Mesenchymal stem cell (in vitro differentiated cells and primary cell): ENCODE measurements around the gene FBXW4.

ENCODE experiments used
- DNase-seq: peaks from one replicate; pipeline ENCODE4 v3.0.0-alpha.2; 2013
- H2AFZ ChIP-seq: one replicate; pipeline ENCODE4 v1.6.1; 2013; ENCODE audit warnings: low read depth, mild to moderate bottlenecking, control low read depth, inconsistent platforms, low read length, moderate library complexity
- H2AK5ac ChIP-seq: 2 replicates; pipeline ENCODE4 v1.6.1; 2013; ENCODE audit warnings: low read length, moderate library complexity, mild to moderate bottlenecking, inconsistent platforms; ENCODE audit not compliant: severe bottlenecking
- H2BK120ac ChIP-seq: one replicate; pipeline ENCODE4 v1.6.1; 2013; ENCODE audit warnings: low read depth, mild to moderate bottlenecking, inconsistent platforms, low read length, moderate library complexity
- H2BK12ac ChIP-seq, 2 experiments: one replicate each; pipeline ENCODE4 v1.6.1; 2013; ENCODE audit warnings: inconsistent platforms in 2 of 2, low read length in 2 of 2, mild to moderate bottlenecking in 2 of 2, moderate library complexity in 2 of 2, control low read depth in 1 of 2
- H2BK15ac ChIP-seq: one replicate; pipeline ENCODE4 v1.6.1; 2013; ENCODE audit warnings: mild to moderate bottlenecking, low read depth, inconsistent platforms; ENCODE audit not compliant: poor library complexity, severe bottlenecking
- H2BK5ac ChIP-seq: 2 replicates; pipeline ENCODE4 v1.6.1; 2013; ENCODE audit warnings: low read depth, mild to moderate bottlenecking, low read length, control low read depth, inconsistent platforms; ENCODE audit not compliant: poor library complexity, severe bottlenecking
- H3K14ac ChIP-seq, 2 experiments: one replicate each; pipeline ENCODE4 v1.6.1; 2013; ENCODE audit warnings: inconsistent platforms in 2 of 2, low read length in 2 of 2, control low read depth in 1 of 2, mild to moderate bottlenecking in 1 of 2, moderate library complexity in 1 of 2
- H3K18ac ChIP-seq, 2 experiments: one replicate each; pipeline ENCODE4 v1.6.1; 2013; ENCODE audit warnings: inconsistent platforms in 2 of 2, low read length in 2 of 2, control low read depth in 1 of 2, low read depth in 1 of 2, mild to moderate bottlenecking in 1 of 2
- H3K23ac ChIP-seq, 2 experiments: one replicate each; pipeline ENCODE4 v1.6.1; 2013; ENCODE audit warnings: inconsistent platforms in 2 of 2, low read length in 2 of 2, mild to moderate bottlenecking in 2 of 2, moderate library complexity in 2 of 2, control low read depth in 1 of 2
- H3K27ac ChIP-seq: 2 replicates; pipeline ENCODE4 v1.5.1; 2013; ENCODE audit warnings: mild to moderate bottlenecking, moderate library complexity, low read length, control low read depth, inconsistent platforms; ENCODE audit not compliant: poor library complexity, severe bottlenecking
- H3K27me3 ChIP-seq, 2 experiments: 2 replicates each; pipeline versions ENCODE4 v1.6.1 to v1.7.0; 2013; ENCODE audit warnings: low read length in 2 of 2, mild to moderate bottlenecking in 2 of 2, moderate library complexity in 2 of 2, control low read depth in 1 of 2, inconsistent platforms in 1 of 2; ENCODE audit not compliant: control insufficient read depth in 1 of 2, insufficient read depth in 1 of 2
- H3K36me3 ChIP-seq, 2 experiments: 2 replicates each; pipeline versions ENCODE4 v1.6.1 to v1.7.0; 2013; ENCODE audit warnings: low read length in 2 of 2, control low read depth in 1 of 2, inconsistent platforms in 1 of 2, low read depth in 1 of 2, mild to moderate bottlenecking in 1 of 2; ENCODE audit not compliant: insufficient read depth in 2 of 2, control insufficient read depth in 1 of 2
- H3K4ac ChIP-seq, 2 experiments: one replicate each; pipeline ENCODE4 v1.6.1; 2013; ENCODE audit warnings: inconsistent platforms in 2 of 2, low read length in 2 of 2, mild to moderate bottlenecking in 2 of 2, moderate library complexity in 2 of 2, control low read depth in 1 of 2, low read depth in 1 of 2
- H3K4me1 ChIP-seq: 2 replicates; pipeline ENCODE4 v1.6.1; 2013; ENCODE audit warnings: low read depth, low read length, control low read depth; ENCODE audit not compliant: control insufficient read depth, insufficient read depth
- H3K4me2 ChIP-seq: 2 replicates; pipeline ENCODE4 v1.6.1; 2013; ENCODE audit warnings: low read length, mild to moderate bottlenecking, inconsistent platforms; ENCODE audit not compliant: poor library complexity, severe bottlenecking
- H3K4me3 ChIP-seq, 2 experiments: 2 replicates each; pipeline versions ENCODE4 v1.5.1 to v1.7.0; 2013; ENCODE audit warnings: low read length in 2 of 2, mild to moderate bottlenecking in 2 of 2, control low read depth in 1 of 2, low read depth in 1 of 2; ENCODE audit not compliant: insufficient read depth in 1 of 2
- H3K79me1 ChIP-seq: replicated peaks from 2 replicates; pipeline ENCODE4 v1.6.1; 2013; ENCODE audit warnings: mild to moderate bottlenecking, control low read depth, low read length, inconsistent platforms; ENCODE audit not compliant: poor library complexity, severe bottlenecking
- H3K9ac ChIP-seq: 2 replicates; pipeline ENCODE4 v1.7.0; 2013; ENCODE audit warnings: mild to moderate bottlenecking, low read length, moderate library complexity
- H3K9me3 ChIP-seq: 2 replicates; pipeline ENCODE4 v1.7.0; 2013; ENCODE audit warnings: mild to moderate bottlenecking, low read length; ENCODE audit not compliant: control insufficient read depth
- H4K8ac ChIP-seq: one replicate; pipeline ENCODE4 v1.6.1; 2013; ENCODE audit warnings: inconsistent platforms, mild to moderate bottlenecking, low read length, moderate library complexity
- H4K91ac ChIP-seq: one replicate; pipeline ENCODE4 v1.6.1; 2013; ENCODE audit warnings: mild to moderate bottlenecking, low read length, inconsistent platforms
- WGBS: methylation state at CpG from one replicate; pipeline ENCODE4 v1.1.7; 2013; ENCODE audit warnings: mixed read lengths; 5-methylcytosine and 5-hydroxymethylcytosine counted together

FBXW4 gene

GRCh38 chr10:101691081-101691480, 3.9 kb downstream of the FBXW4 start:
- H3K4me2 ChIP-seq, result no peak overlapping the region
- H3K27me3 ChIP-seq, result no peaks in the 10 kb centered on the region
- H2AK5ac ChIP-seq, result no peak overlapping the region
- no peak overlapping the region for H3K14ac ChIP-seq
- no peak overlapping the region for H4K8ac ChIP-seq
- H2BK120ac ChIP-seq, result no peak overlapping the region
- peaks cover 27% of the 10 kb centered on the region for H3K79me1 ChIP-seq
- no peaks in the 10 kb centered on the region for H3K9me3 ChIP-seq
- peak overlapping the region in 1 of 2 experiments; percentile 32 for H3K18ac ChIP-seq
- no peak overlapping the region for H3K23ac ChIP-seq
- no peak overlapping the region for H3K4ac ChIP-seq
- no peak overlapping the region for H2BK12ac ChIP-seq
- no peak overlapping the region for H4K91ac ChIP-seq
- peaks cover 0 to 5% of the 10 kb centered on the region in 2 experiments for H3K36me3 ChIP-seq
- no peak overlapping the region for H3K9ac ChIP-seq
- no peak for DNase-seq
- no peak overlapping the region for H3K27ac ChIP-seq
- no peak overlapping the region for H2BK15ac ChIP-seq
- WGBS, result 82% methylated on average over 6 of the region's 7 CpGs
- H2AFZ ChIP-seq, result no peak overlapping the region
- no peak overlapping the region for H2BK5ac ChIP-seq
- H3K4me1 ChIP-seq, result peaks cover 8% of the 10 kb centered on the region
- H3K4me3 ChIP-seq, result no peak overlapping the region

GRCh38 chr10:101690461-101690860, 4.5 kb downstream of the FBXW4 start:
- Histone ChIP-seq H2AK5ac (no peak overlapping the region), H3K4me1 (peaks cover 7% of the 10 kb centered on the region), H3K4ac (no peak overlapping the region), H3K18ac (peak overlapping the region in 1 of 2 experiments; percentile 28), H2BK12ac (no peak overlapping the region), H2BK5ac (no peak overlapping the region), H3K79me1 (peaks cover 29% of the 10 kb centered on the region), H2BK15ac (no peak overlapping the region), H3K27me3 (no peaks in the 10 kb centered on the region), H3K14ac (no peak overlapping the region), H3K23ac (no peak overlapping the region), H3K9me3 (no peaks in the 10 kb centered on the region), H3K4me2 (no peak overlapping the region), H3K27ac (no peak overlapping the region), H2AFZ (no peak overlapping the region), H2BK120ac (no peak overlapping the region), H3K36me3 (peaks cover 0 to 5% of the 10 kb centered on the region in 2 experiments), H4K8ac (no peak overlapping the region), H3K4me3 (no peak overlapping the region), H3K9ac (no peak overlapping the region), H4K91ac (no peak overlapping the region)
- peak; percentile 71 for DNase-seq
- WGBS, result 70% methylated on average over 7 of the region's 7 CpGs

- H3K4me1 ChIP-seq, result peaks cover 3% of the 10 kb centered on the region
- H2AK5ac ChIP-seq, result no peak overlapping the region
- H3K27me3 ChIP-seq, result no peaks in the 10 kb centered on the region
- no peak overlapping the region for H2BK5ac ChIP-seq
- no peak overlapping the region for H3K27ac ChIP-seq
- no peak overlapping the region for H2AFZ ChIP-seq
- no peak overlapping the region for H2BK120ac ChIP-seq
- no peak overlapping the region for H3K4me3 ChIP-seq
- H3K9ac ChIP-seq, result no peak overlapping the region
- no peaks in the 10 kb centered on the region for H3K9me3 ChIP-seq
- no peak overlapping the region for H3K14ac ChIP-seq
- over 99% methylated on average over 3 of the region's 3 CpGs for WGBS
- H2BK15ac ChIP-seq, result no peak overlapping the region
- H2BK12ac ChIP-seq, result no peak overlapping the region
- DNase-seq, result no peak
- H3K4me2 ChIP-seq, result no peak overlapping the region
- H4K91ac ChIP-seq, result no peak overlapping the region
- no peak overlapping the region for H3K23ac ChIP-seq
- H3K4ac ChIP-seq, result no peak overlapping the region
- H3K36me3 ChIP-seq, result peaks cover 0 to 5% of the 10 kb centered on the region in 2 experiments
- H3K18ac ChIP-seq, result no peak overlapping the region
- peaks cover 37% of the 10 kb centered on the region for H3K79me1 ChIP-seq
- no peak overlapping the region for H4K8ac ChIP-seq
Observed at GRCh38 chr10:101687071-101687658, 7.8 kb downstream of the FBXW4 start.

DNA sequence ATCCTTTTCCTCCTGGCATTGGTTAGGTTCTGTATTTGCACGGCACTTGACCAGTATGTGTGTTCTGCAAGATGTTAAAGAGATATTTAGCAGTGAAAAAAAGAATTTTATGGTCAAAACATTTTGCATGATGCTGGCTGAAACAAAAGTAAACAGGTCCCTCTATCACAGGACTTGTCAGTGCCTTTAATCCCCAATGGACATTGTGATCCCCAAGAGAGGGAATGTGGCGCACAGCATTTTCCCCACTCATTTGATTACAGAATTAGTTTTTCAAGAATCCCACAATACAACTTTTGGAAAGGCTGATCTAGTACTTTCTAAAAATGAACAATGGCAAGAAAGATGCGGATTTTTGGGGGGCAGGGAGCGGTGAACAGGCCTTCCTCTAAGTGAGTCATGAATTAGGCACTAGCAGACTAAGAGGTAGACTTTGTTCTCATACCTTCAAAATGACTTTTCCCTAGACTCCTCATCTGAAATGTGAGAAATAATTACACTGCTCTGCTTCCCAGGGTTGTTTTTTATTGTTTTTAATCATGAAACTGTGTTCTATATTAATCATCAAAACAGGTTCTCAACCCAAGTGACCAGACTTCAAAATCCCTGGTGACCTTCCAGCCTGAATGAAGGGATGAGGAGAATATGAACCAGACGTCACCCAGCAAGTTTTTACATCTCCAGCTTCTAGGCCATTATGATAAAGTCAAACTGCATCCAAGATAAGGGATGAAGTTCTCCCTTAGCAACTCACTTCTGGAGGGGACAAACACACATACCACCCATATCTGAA, 8.6 kb downstream of the FBXW4 start:
- Histone ChIP-seq H2BK12ac (no peak overlapping the region), H2BK5ac (no peak overlapping the region), H3K79me1 (peaks cover 37% of the 10 kb centered on the region), H2BK15ac (no peak overlapping the region), H4K8ac (no peak overlapping the region), H3K4me3 (no peak overlapping the region), H3K9ac (no peak overlapping the region), H3K4ac (no peak overlapping the region), H3K4me2 (no peak overlapping the region), H2AFZ (no peak overlapping the region), H3K36me3 (peaks cover 0 to 5% of the 10 kb centered on the region in 2 experiments), H3K27me3 (no peaks in the 10 kb centered on the region), H3K4me1 (peaks cover 3% of the 10 kb centered on the region), H3K14ac (no peak overlapping the region), H2AK5ac (no peak overlapping the region), H3K9me3 (no peaks in the 10 kb centered on the region), H4K91ac (no peak overlapping the region), H3K27ac (no peak overlapping the region), H3K18ac (no peak overlapping the region), H2BK120ac (no peak overlapping the region), H3K23ac (no peak overlapping the region)
- DNase-seq, result no peak
- 100% methylated on average over 2 of the region's 5 CpGs for WGBS
